ENCODE results near the gene YIPF1.
"Not testable (repeated sequence)": the region's sequence is repeated elsewhere in the genome, so short reads cannot be mapped to it uniquely, and the experiment has no call there.

YIPF1 gene

GRCh38 chr1:53893999-53894636 lies 4.5 kb upstream of the YIPF1 start, which contains the start of gene DIO1:
TSS of gene DIO1 (plus strand) at chr1:53894187. CDS start at chr1:53894211, 24 bp downstream.
- no peak for DNase-seq

- no peak for DNase-seq
Measured at GRCh38 chr1:53892911-53893310, 3.3 kb upstream of the YIPF1 start.

GRCh38 chr1:53891678-53892077 lies 2.1 kb upstream of the YIPF1 start:
- no peak for DNase-seq

- DNase-seq = no peak
Measured at GRCh38 chr1:53891018-53891417, 1.4 kb upstream of the YIPF1 start.

GRCh38 chr1:53890522-53890941 lies 935 bp upstream of the YIPF1 start:
- DNase-seq = no peak

GRCh38 chr1:53888681-53889080 lies 916 bp downstream of the YIPF1 start:
- no peak for DNase-seq

GRCh38 chr1:53883600-53883999 lies 6.0 kb downstream of the YIPF1 start:
- DNase-seq = not testable (repeated sequence)

GRCh38 chr1:53881853-53882252 lies 7.7 kb downstream of the YIPF1 start:
- not testable (repeated sequence) for DNase-seq

- DNase-seq = no peak
Measured at GRCh38 chr1:53878492-53879105, 11.0 kb downstream of the YIPF1 start.

GRCh38 chr1:53875150-53875549 lies 14.4 kb downstream of the YIPF1 start:
- not testable (repeated sequence) for DNase-seq

- no peak for DNase-seq
Measured at GRCh38 chr1:53871773-53872484, 17.7 kb downstream of the YIPF1 start.

GRCh38 chr1:53871221-53871620 lies 18.4 kb downstream of the YIPF1 start:
- DNase-seq = no peak

GRCh38 chr1:53869454-53870117 lies 20.0 kb downstream of the YIPF1 start:
- DNase-seq = no peak

- DNase-seq = no peak
Measured at GRCh38 chr1:53868565-53868964, 21.0 kb downstream of the YIPF1 start.

GRCh38 chr1:53862507-53862906 lies 27.1 kb downstream of the YIPF1 start:
- no peak for DNase-seq

- peak; percentile 63 for DNase-seq
Measured at GRCh38 chr1:53860967-53861411, 28.6 kb downstream of the YIPF1 start.

GRCh38 chr1:53851571-53852285 lies 37.9 kb downstream of the YIPF1 start:
- no peak for DNase-seq

- DNase-seq = no peak
Measured at GRCh38 chr1:53850082-53850673, 39.4 kb downstream of the YIPF1 start.

GRCh38 chr1:53847980-53848379 lies 41.6 kb downstream of the YIPF1 start:
- DNase-seq = no peak

- no peak for DNase-seq
Measured at GRCh38 chr1:53842347-53842746, 47.2 kb downstream of the YIPF1 start.

- no peak for DNase-seq
Measured at GRCh38 chr1:53838654-53838974, 51.0 kb downstream of the YIPF1 start.

GRCh38 chr1:53837924-53838653 lies 51.5 kb downstream of the YIPF1 start, which contains the start of gene NDC1:
TSS of gene NDC1 (minus strand) at chr1:53838296. CDS start at chr1:53838261, 35 bp downstream.
- DNase-seq = peak; percentile 87
